Right hindlimb (tissue), 1 donor: Measurements from ENCODE around the gene ARHGAP22.

Experiments
- DNase-seq: peaks from one replicate; pipeline ENCODE4 v3.0.0-alpha.2; 2018

ARHGAP22 gene

GRCh38 chr10:48549236-48549635 lies 55.6 kb downstream of the ARHGAP22 start:
- DNase-seq, result no peak

- DNase-seq, result no peak
Measured at GRCh38 chr10:48548531-48549135, 56.2 kb downstream of the ARHGAP22 start.

- DNase-seq, result no peak
Measured at GRCh38 chr10:48547981-48548380, 56.9 kb downstream of the ARHGAP22 start.

- no peak for DNase-seq
Measured at GRCh38 chr10:48547061-48547895, 57.6 kb downstream of the ARHGAP22 start.

GRCh38 chr10:48545462-48546145 lies 59.3 kb downstream of the ARHGAP22 start:
- no peak for DNase-seq

- no peak for DNase-seq
Measured at GRCh38 chr10:48543182-48543844, 61.6 kb downstream of the ARHGAP22 start.

- DNase-seq, result no peak
Measured at GRCh38 chr10:48542471-48543181, 62.2 kb downstream of the ARHGAP22 start.

GRCh38 chr10:48541144-48541795 lies 63.6 kb downstream of the ARHGAP22 start:
- DNase-seq, result no peak

GRCh38 chr10:48538611-48539010 lies 66.3 kb downstream of the ARHGAP22 start:
- DNase-seq, result no peak

DNA sequence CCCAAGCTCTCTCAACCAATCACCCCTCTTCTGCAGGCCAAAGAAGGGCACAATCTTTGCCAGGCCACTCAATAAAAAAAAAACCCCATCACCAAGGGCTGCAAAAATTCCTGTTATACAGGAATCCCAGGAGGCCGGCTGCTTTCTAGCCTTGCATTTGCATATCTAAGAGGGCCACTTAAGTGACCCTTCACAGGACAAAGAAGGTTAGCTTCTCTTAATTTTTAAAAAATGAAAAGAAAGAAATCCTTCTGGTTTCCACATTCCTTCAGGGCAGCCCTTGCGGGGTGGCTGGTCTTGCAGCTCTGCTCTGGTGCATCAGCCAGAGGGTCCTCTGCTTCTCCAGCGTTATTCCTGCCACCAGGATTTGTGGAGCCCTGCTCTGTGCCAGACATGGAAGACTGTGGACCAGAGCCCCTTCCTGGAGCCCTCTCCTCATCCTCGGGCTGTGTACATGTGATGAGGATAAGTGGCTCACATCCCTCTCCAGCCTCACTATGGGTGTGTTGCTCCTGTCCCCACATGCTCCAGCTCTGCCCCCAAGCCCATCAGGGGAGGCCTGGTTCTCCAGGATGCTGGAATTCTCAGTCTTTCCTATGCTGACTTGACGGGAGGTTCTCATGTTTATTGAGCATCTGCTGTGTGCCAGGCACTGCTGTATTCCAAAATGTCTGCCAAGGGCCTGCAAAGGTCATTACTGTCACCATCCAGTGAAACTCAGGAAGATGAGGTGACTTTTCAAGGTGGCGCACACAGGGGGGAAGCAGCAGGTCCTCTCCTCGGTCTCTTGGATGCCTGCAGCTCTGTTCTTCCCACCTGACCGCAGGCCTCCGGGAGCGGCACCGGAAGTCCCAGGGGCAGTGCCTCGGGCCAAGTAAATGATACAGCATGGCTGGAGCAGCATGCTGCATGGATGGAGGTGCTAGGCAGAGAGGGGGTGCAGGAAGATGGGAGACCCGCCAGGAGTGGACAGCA lies 67.7 kb downstream of the ARHGAP22 start:
- no peak for DNase-seq

- no peak for DNase-seq
Measured at GRCh38 chr10:48536156-48536500, 68.7 kb downstream of the ARHGAP22 start.

- no peak for DNase-seq
Measured at GRCh38 chr10:48535416-48536155, 69.3 kb downstream of the ARHGAP22 start.

DNA sequence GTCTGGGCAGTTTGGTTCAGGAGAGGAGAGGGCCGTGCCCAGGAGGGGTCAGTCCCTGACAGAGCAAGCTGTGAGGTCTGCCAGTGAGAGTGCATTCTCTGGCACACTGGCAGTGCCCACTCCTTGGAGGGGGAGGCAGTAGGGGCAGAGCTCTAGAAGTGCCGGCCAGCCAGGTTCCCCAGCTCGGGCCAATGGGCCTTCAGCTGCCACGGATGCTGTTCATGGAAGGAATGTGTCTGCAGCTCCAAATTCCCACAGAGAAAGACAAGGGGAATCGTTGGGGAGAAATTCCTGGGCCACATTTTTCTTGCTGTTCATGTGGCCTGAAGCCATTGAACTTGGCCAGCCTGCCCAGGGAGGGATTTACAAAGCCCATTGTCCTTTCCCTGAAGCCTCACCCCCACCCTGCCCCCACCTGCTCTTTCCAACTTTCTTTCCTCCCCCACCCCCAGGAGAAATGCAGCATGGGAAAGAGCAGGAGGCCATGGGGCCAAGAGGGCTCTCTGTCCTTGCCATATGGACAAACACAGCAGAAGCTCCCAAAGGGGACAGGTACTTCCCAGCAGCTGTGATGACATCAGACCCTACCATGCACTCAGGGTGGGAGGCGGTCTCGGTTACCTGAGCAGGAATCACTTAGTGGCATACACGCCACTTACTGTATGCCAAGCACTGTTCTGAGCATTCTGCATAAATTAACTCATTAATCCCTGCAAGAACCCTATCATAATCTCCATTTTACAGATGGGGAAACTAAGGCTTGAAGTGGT lies 70.7 kb downstream of the ARHGAP22 start:
- DNase-seq, result peak; percentile 71

- no peak for DNase-seq
Measured at GRCh38 chr10:48533540-48533939, 71.3 kb downstream of the ARHGAP22 start.

DNA sequence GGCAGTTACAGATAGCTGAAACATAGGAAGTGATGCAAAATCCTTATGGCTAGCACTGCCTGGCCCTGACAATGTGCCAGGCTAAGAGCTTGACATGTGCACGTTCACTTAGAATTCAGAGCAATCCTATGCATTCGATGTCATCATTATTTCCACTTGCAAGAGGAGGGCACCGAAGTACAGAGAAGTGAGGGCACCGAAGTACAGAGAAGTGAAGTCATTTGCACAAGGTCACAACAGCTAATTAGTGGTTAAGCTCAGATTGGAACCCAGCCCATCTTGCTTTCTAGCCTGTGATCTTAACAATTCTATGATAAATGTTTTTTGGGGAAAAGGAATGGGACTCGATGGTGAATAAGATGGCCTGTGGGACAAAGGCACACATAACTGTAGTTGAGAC lies 73.4 kb downstream of the ARHGAP22 start:
- DNase-seq, result no peak

GRCh38 chr10:48529331-48529730 lies 75.5 kb downstream of the ARHGAP22 start:
- DNase-seq, result no peak

GRCh38 chr10:48527756-48528155 lies 77.1 kb downstream of the ARHGAP22 start:
- no peak for DNase-seq

DNA sequence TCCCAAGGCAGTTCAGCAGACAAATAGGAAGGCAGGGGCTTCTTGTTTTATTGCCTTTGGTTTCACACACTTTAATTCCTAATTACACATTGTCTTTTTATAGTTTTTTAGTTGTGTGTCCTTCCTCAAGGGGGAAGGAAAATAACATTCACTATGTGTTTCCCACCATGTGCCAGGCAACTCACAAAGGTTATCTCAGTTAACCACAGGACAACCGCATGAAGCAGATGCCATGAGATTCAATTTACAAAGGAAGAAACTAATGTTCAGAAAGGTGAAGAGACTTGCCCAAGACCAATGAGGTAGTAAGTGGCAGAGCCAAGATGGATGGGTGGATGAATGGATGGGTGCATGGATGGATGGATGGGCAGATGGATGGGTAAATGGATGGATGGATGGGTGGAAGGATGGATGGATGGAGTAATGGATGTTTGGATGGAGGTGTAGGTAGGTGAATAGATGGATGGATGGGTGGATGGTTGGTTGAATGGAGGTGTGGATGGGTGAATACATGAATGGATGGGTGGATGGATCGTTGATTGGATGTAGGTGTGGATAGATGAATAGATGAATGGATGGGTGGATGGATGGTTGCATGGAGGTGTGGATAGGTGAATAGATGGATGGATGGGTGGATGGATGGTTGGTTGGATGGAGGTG lies 77.9 kb downstream of the ARHGAP22 start:
- no peak for DNase-seq
